Ishikawa (cell line): ENCODE results near the gene STAC3.

Experiments
- CEBPB ChIP-seq: IDR thresholded peaks from 2 replicates; pipeline ENCODE4 v1.6.1; 2012
- CREB1 ChIP-seq: IDR thresholded peaks from 2 replicates; pipeline ENCODE4 v1.6.1; 2012; ENCODE audit warnings: low read depth
- EGR1 ChIP-seq: IDR thresholded peaks from 2 replicates; pipeline ENCODE4 v1.6.1; 2012
- EP300 ChIP-seq: IDR thresholded peaks from 2 replicates; pipeline ENCODE4 v1.6.1; 2012; ENCODE audit warnings: borderline replicate concordance
- FOXM1 ChIP-seq: IDR thresholded peaks from 2 replicates; pipeline ENCODE4 v1.6.1; 2012; ENCODE audit warnings: low read depth, borderline replicate concordance
- MAX ChIP-seq: IDR thresholded peaks from 2 replicates; pipeline ENCODE4 v1.6.1; 2012
- NFIC ChIP-seq: IDR thresholded peaks from 2 replicates; pipeline ENCODE4 v1.6.1; 2012
- RAD21 ChIP-seq: IDR thresholded peaks from 2 replicates; pipeline ENCODE4 v1.6.1; 2012; ENCODE audit warnings: low read depth
- REST ChIP-seq: IDR thresholded peaks from 2 replicates; pipeline ENCODE4 v1.6.1; 2012; ENCODE audit warnings: low read depth, mild to moderate bottlenecking
- TAF1 ChIP-seq: IDR thresholded peaks from 2 replicates; pipeline ENCODE4 v1.6.1; 2012; ENCODE audit warnings: low read depth, mild to moderate bottlenecking
- TCF12 ChIP-seq: IDR thresholded peaks from 2 replicates; pipeline ENCODE4 v1.6.1; 2012; ENCODE audit warnings: low read depth
- TEAD4 ChIP-seq: IDR thresholded peaks from 2 replicates; pipeline ENCODE4 v1.6.1; 2012
- USF1 ChIP-seq: IDR thresholded peaks from 2 replicates; pipeline ENCODE4 v1.6.1; 2012
- YY1 ChIP-seq: IDR thresholded peaks from 2 replicates; pipeline ENCODE4 v1.6.1; 2012; ENCODE audit warnings: low read depth
- ZBTB7A ChIP-seq: IDR thresholded peaks from 2 replicates; pipeline ENCODE4 v1.6.1; 2012; ENCODE audit warnings: low read depth

STAC3 gene

GRCh38 chr12:57237596-57237931 is 13.4 kb downstream of the STAC3 start:
- TF ChIP-seq RAD21 (no peak), USF1 (no peak), MAX (no peak), EP300 (no peak), EGR1 (no peak), NFIC (no peak), TEAD4 (no peak)

GRCh38 chr12:57236925-57237595 is 13.9 kb downstream of the STAC3 start:
- TF ChIP-seq REST = 0 out of 2 replicates have a peak, but pooled peaks have one; percentile 22
- TF ChIP-seq MAX = 0 out of 2 replicates have a peak, but pooled peaks have one; percentile 7
- no peak for TF ChIP-seq CEBPB

- TF ChIP-seq EP300 (no peak), TCF12 (no peak), EGR1 (no peak), YY1 (no peak), NFIC (no peak), REST (no peak), TEAD4 (no peak), CEBPB (no peak), ZBTB7A (no peak), RAD21 (no peak), CREB1 (no peak)
Measured at GRCh38 chr12:57236201-57236924, 14.6 kb downstream of the STAC3 start.

- no peak for TF ChIP-seq NFIC
- no peak for TF ChIP-seq MAX
- no peak for TF ChIP-seq TAF1
- TF ChIP-seq REST = no peak
- no peak for TF ChIP-seq CEBPB
- TF ChIP-seq CREB1 = no peak
- no peak for TF ChIP-seq TCF12
- TF ChIP-seq YY1 = no peak
- no peak for TF ChIP-seq FOXM1
- TF ChIP-seq RAD21 = no peak
- TF ChIP-seq TEAD4 = no peak
- no peak for TF ChIP-seq USF1
- TF ChIP-seq ZBTB7A = no peak
- TF ChIP-seq EP300 = no peak
- TF ChIP-seq EGR1 = no peak
Measured at GRCh38 chr12:57235728-57236131, 15.3 kb downstream of the STAC3 start.
